ENCODE measurements around the gene PLCH2. TPM values are rescaled to one million over a fixed set of nuclear protein-coding genes. Genes with fewer than 3 reads are reported as not detected.
A peak's percentile ranks its signal among the peaks of the same experiment; 100 is the strongest.

PLCH2 gene
- total RNA-seq, 4 donors from 2014 or later, result 83.3 to 324 (median 130) TPM

DNA sequence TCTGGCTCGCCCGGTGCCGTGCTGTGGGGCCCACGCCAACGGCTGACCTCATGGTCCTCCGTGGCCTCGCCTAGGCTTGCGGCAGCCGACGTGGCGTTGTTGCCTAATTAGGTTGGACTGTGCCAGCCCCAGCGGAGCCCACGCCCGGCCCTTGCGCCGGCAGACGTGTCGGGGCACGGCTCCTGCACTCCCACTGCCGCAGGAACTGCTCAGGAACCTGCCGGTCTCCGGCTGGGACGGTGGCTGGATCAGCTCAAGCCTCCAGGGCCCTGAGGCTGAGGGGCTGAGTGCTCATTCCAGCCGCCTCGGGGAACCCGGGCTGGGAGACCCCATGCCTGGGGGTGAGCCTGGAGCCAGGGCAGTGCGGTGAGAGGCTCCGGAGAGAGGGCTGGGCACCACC is 47.6 kb upstream of the PLCH2 start:
- 44% methylated on average over 7 of the region's 28 CpGs for WGBS
- peaks cover 43% of the 10 kb centered on the region for H3K4me1 ChIP-seq
- DNase-seq (ENCODE audit: low spot score in 2 of 2), result no peak
- H3K27me3 ChIP-seq, result peaks cover 40% of the 10 kb centered on the region
- H3K36me3 ChIP-seq, result no peaks in the 10 kb centered on the region
- TF ChIP-seq POLR2AphosphoS5 (IDR thresholded peaks at IDR 0.05), result peak in 2 of 3 donors; percentile 59 to 61
- TF ChIP-seq CTCF (IDR thresholded peaks at IDR 0.05), result no peak
- TF ChIP-seq EP300 (IDR thresholded peaks at IDR 0.05), result no peak
- peak overlapping the region; percentile 81 for H3K27ac ChIP-seq
- peak overlapping the region; percentile 49 for H3K4me3 ChIP-seq
- H3K9me3 ChIP-seq, result no peaks in the 10 kb centered on the region

DNA sequence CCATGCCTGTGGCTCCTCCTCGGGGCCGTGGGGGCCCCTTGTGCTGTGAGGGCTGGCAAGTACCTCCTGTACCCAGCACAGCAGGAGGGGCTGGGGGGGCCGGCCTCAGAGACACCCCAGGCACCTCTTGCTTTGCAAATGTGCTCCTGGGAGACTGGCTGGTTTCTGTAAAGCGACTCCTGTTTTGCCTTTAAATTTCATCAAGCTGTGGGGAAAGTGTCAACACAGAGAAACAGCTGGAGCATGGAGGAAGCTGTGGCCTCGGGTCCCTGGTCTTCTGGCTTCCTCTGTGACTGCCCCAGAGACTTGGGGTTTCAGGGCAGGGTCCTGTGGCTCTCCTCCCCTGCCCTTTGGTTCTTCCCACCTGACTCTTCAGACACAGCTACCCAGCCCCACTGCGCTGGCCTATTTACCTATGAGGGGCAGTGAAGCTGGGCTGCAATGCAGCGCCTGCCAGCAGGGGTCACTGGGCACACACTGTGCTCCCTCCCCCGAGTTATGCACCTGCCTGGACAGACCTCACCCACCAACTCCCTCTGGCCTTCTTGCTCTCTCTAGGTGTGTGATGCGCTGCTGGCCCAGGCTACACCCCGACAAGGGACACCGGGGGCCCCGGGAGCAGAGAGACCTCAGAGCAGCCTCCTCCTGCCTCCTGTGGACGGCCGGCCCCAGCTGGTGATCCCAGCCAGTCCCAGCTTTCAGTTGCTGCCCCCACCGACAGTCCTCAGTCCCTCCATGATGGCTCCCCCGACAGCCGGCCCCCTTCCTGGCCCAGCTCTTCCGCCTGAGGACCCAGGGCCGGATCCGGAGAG is 46.1 kb upstream of the PLCH2 start:
- H3K9me3 ChIP-seq, result no peaks in the 10 kb centered on the region
- TF ChIP-seq POLR2A (IDR thresholded peaks at IDR 0.05) (no peak), CTCF (IDR thresholded peaks at IDR 0.05) (peak in 1 of 2 donors; percentile 25), EP300 (IDR thresholded peaks at IDR 0.05) (no peak), POLR2AphosphoS5 (IDR thresholded peaks at IDR 0.05) (no peak)
- H3K4me3 ChIP-seq, result peak overlapping the region; percentile 49
- peaks cover 43% of the 10 kb centered on the region for H3K4me1 ChIP-seq
- DNase-seq (ENCODE audit: low spot score in 2 of 2), result no peak
- no peaks in the 10 kb centered on the region for H3K36me3 ChIP-seq
- WGBS, result 73% methylated on average over 12 of the region's 20 CpGs
- peaks cover 52% of the 10 kb centered on the region for H3K27me3 ChIP-seq
- H3K27ac ChIP-seq, result no peak overlapping the region

GRCh38 chr1:2430592-2430973 is 45.5 kb upstream of the PLCH2 start:
- WGBS, result 65% methylated on average over 4 of the region's 10 CpGs
- DNase-seq (ENCODE audit: low spot score in 2 of 2), result no peak
- peak overlapping the region; percentile 15 for H3K4me3 ChIP-seq
- peak overlapping the region; percentile 34 for H3K27ac ChIP-seq
- H3K27me3 ChIP-seq, result peaks cover 58% of the 10 kb centered on the region
- TF ChIP-seq POLR2AphosphoS5 (IDR thresholded peaks at IDR 0.05), result no peak
- no peak for TF ChIP-seq CTCF (IDR thresholded peaks at IDR 0.05)
- no peak for TF ChIP-seq EP300 (IDR thresholded peaks at IDR 0.05)
- TF ChIP-seq POLR2A (IDR thresholded peaks at IDR 0.05), result no peak
- H3K4me1 ChIP-seq, result peaks cover 43% of the 10 kb centered on the region
- no peaks in the 10 kb centered on the region for H3K36me3 ChIP-seq
- no peaks in the 10 kb centered on the region for H3K9me3 ChIP-seq

- H3K4me3 ChIP-seq, result peak overlapping the region; percentile 15
- no peaks in the 10 kb centered on the region for H3K9me3 ChIP-seq
- peaks cover 43% of the 10 kb centered on the region for H3K4me1 ChIP-seq
- peak overlapping the region; percentile 34 for H3K27ac ChIP-seq
- peaks cover 60% of the 10 kb centered on the region for H3K27me3 ChIP-seq
- no peak for DNase-seq (ENCODE audit: low spot score in 2 of 2)
- 20% methylated on average over 9 of the region's 16 CpGs for WGBS
- no peaks in the 10 kb centered on the region for H3K36me3 ChIP-seq
- TF ChIP-seq CTCF (IDR thresholded peaks at IDR 0.05) (no peak), POLR2AphosphoS5 (IDR thresholded peaks at IDR 0.05) (no peak), EP300 (IDR thresholded peaks at IDR 0.05) (no peak), POLR2A (IDR thresholded peaks at IDR 0.05) (no peak)
Observed at GRCh38 chr1:2431103-2431502, 45.0 kb upstream of the PLCH2 start.

DNA sequence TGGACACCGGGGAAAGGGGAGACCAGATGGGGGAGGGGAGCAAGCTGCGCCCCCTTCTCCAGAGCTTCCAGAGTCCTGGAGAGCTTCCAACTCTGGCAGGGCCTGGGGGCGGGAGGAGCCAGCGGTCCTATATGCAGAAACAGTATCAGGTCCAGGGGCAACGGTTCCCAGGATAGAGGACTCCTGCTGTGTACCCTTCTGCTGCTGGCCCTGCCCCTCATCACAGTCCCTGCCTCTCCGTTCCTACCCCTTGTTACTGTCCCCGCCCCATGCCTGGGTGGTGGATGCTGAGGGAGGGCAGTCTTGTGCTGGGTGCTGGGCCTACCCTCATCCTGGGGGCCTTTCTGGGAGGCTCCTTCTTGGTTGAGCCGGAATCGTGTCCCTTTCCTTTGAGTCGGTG is 44.6 kb upstream of the PLCH2 start:
- WGBS, result 0% methylated on average over 1 of the region's 10 CpGs
- Histone ChIP-seq H3K9me3 (no peaks in the 10 kb centered on the region), H3K27ac (no peak overlapping the region), H3K27me3 (peaks cover 59% of the 10 kb centered on the region), H3K4me3 (peak overlapping the region; percentile 15), H3K4me1 (peaks cover 43% of the 10 kb centered on the region), H3K36me3 (no peaks in the 10 kb centered on the region)
- TF ChIP-seq POLR2A (IDR thresholded peaks at IDR 0.05) (no peak), CTCF (IDR thresholded peaks at IDR 0.05) (no peak), POLR2AphosphoS5 (IDR thresholded peaks at IDR 0.05) (no peak), EP300 (IDR thresholded peaks at IDR 0.05) (no peak)
- no peak for DNase-seq (ENCODE audit: low spot score in 2 of 2)
